ENCODE results near the gene ZNF655.
"Not testable (repeated sequence)": the region's sequence is repeated elsewhere in the genome, so short reads cannot be mapped to it uniquely, and the experiment has no call there.

Gene ZNF655

GRCh38 chr7:99539213-99539811 is 19.1 kb upstream of the ZNF655 start:
- DNase-seq (ENCODE audit: low spot score) = no peak
- POLR2A ChIA-PET (ENCODE audit: low non-redundant PET) = no interaction called here
- CTCF ChIA-PET = no interaction called here
- TF ChIP-seq CTCF (conservative IDR thresholded peaks at IDR 0.05; ENCODE audit: low read depth) = no peak
- H3K27ac ChIP-seq = no peak overlapping the region

GRCh38 chr7:99540542-99540941 is 17.9 kb upstream of the ZNF655 start:
- POLR2A ChIA-PET (ENCODE audit: low non-redundant PET) = no interaction called here
- CTCF ChIA-PET = no interaction called here
- DNase-seq (ENCODE audit: low spot score) = no peak
- TF ChIP-seq CTCF (conservative IDR thresholded peaks at IDR 0.05; ENCODE audit: low read depth) = no peak
- no peak overlapping the region for H3K27ac ChIP-seq

- CTCF ChIA-PET = no interaction called here
- POLR2A ChIA-PET (ENCODE audit: low non-redundant PET) = no interaction called here
- no peak for TF ChIP-seq CTCF (conservative IDR thresholded peaks at IDR 0.05; ENCODE audit: low read depth)
- DNase-seq (ENCODE audit: low spot score) = no peak
- no peak overlapping the region for H3K27ac ChIP-seq
These were observed 17.2 kb upstream of the ZNF655 start for GRCh38 chr7:99541212-99541611.

GRCh38 chr7:99543081-99543671 is 15.3 kb upstream of the ZNF655 start:
- no peak overlapping the region for H3K27ac ChIP-seq
- ChIA-PET POLR2A (ENCODE audit: low non-redundant PET) (no interaction called here), CTCF (no interaction called here)
- no peak for DNase-seq (ENCODE audit: low spot score)
- TF ChIP-seq CTCF (conservative IDR thresholded peaks at IDR 0.05; ENCODE audit: low read depth) = no peak

- ChIA-PET POLR2A (ENCODE audit: low non-redundant PET) (no interaction called here), CTCF (no interaction called here)
- DNase-seq (ENCODE audit: low spot score) = no peak
- no peak overlapping the region for H3K27ac ChIP-seq
- TF ChIP-seq CTCF (conservative IDR thresholded peaks at IDR 0.05; ENCODE audit: low read depth) = no peak
These were observed 14.5 kb upstream of the ZNF655 start for GRCh38 chr7:99543916-99544315.

- DNase-seq (ENCODE audit: low spot score); CTCF ChIA-PET; H3K27ac ChIP-seq; POLR2A ChIA-PET (ENCODE audit: low non-redundant PET): not testable (repeated sequence)
These were observed 13.1 kb upstream of the ZNF655 start for GRCh38 chr7:99545308-99545707.

GRCh38 chr7:99549545-99549944 is 8.9 kb upstream of the ZNF655 start:
- CTCF ChIA-PET; H3K27ac ChIP-seq; DNase-seq (ENCODE audit: low spot score); POLR2A ChIA-PET (ENCODE audit: low non-redundant PET): not testable (repeated sequence)

GRCh38 chr7:99551334-99551733 is 7.1 kb upstream of the ZNF655 start:
- TF ChIP-seq CTCF (conservative IDR thresholded peaks at IDR 0.05; ENCODE audit: low read depth) = no peak
- CTCF ChIA-PET = no interaction called here
- H3K27ac ChIP-seq = peak overlapping the region; percentile 74
- POLR2A ChIA-PET (ENCODE audit: low non-redundant PET) = interaction anchor here (0.8 kb wide), 1 partner anchor 47 kb away, joined by 3 read pairs; the partner anchor contains the start of gene ZKSCAN5
- peak; percentile 20 for DNase-seq (ENCODE audit: low spot score)
